GM18858 (cell line): Measurements from ENCODE around the gene SLC12A3.

Experiments
- ATAC-seq: cut with Tn5 transposase; IDR thresholded peaks from one replicate; pipeline ENCODE4 v1.9.1; 2021; ENCODE audit not compliant: unreplicated experiment

Gene SLC12A3

DNA sequence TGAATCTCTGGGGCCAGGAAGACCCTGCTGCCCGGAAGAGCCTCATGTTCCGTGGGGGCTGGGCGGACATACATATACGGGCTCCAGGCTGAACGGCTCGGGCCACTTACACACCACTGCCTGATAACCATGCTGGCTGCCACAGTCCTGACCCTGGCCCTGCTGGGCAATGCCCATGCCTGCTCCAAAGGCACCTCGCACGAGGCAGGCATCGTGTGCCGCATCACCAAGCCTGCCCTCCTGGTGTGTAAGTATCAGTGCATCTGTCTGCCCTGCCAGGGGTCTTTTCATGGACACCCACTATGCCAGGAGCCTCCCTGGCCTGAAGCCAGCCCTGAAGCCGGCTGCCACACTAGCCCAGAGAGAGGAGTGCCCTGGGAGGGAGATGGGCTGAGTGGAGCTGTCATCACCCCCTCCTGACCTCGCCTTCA is 96.9 kb downstream of the SLC12A3 start, which contains the start of gene CETP:
Gene CETP, plus strand, starts transcription at position 100 of the 431 bp plus-strand sequence. Its CDS starts 30 bp downstream, at position 130.
- no peak for ATAC-seq

DNA sequence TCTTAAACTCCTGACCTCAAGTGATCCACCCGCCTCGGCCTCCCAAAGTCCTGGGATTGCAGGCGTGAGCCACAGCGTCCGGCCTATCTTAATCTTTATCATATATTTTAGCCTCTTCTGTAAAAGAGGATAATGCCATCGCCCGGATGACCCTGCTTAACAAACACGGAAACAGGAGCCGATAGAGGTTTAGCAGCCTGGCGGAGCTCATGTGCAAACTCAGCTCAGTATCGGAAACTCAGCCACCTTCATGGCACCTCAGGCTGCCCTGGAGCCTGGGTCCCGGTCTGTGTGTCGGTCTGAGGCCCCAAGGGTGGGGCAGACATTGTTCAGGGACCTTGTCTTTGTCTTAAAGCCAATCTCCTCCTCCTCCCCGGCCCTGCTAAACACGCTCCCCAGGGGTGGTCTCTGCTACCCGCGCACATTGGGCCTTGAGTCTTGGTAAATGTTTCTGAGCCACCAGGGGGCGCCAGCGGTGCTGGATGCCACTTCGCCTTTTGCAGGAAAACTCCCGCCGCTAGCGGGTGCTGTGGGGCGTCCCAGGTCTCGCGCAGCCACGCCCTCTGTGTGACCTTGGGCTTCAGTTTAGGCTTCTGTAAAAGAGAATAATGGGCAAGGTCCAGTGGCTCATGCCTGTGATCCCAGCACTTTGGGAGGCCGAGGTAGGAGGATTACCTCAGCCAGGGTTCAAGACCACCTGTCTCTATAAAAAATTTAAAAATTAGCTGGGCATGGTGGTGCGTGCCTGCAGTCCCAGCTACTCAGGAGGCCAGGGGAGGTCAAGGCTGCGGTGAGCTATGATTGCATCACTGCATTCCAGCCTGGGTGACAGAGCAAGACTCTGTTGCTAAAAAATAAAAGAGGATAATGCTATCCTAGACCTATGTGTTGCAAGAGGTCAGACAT is 99.5 kb downstream of the SLC12A3 start:
- peak; percentile 65 for ATAC-seq
